Stimulated activated naive CD8-positive, alpha-beta T cell treated with anti-CD3 and anti-CD28 coated beads, Interleukin-15, Interleukin-2, amounts not matched to agents 100 ng/mL and 50 ng/mL, for 24 hours (primary cell): Measurements from ENCODE around the gene CPPED1.
A peak's percentile ranks its signal among the peaks of the same experiment; 100 is the strongest.

Experiments
- H3K27ac Mint-ChIP-seq: one replicate; pipeline ENCODE4 v1.8.0; 2021; ENCODE audit warnings: mild to moderate bottlenecking, mixed read lengths
- H3K27me3 Mint-ChIP-seq: one replicate; pipeline ENCODE4 v1.8.0; 2021; ENCODE audit warnings: mixed read lengths
- H3K36me3 Mint-ChIP-seq: one replicate; pipeline ENCODE4 v1.8.0; 2021; ENCODE audit warnings: low read depth, mixed read lengths
- H3K4me1 Mint-ChIP-seq: one replicate; pipeline ENCODE4 v1.8.0; 2021; ENCODE audit warnings: low read depth, mixed read lengths
- H3K4me3 Mint-ChIP-seq: one replicate; pipeline ENCODE4 v1.8.0; 2021; ENCODE audit warnings: mild to moderate bottlenecking, mixed read lengths
- H3K9me3 Mint-ChIP-seq: one replicate; pipeline ENCODE4 v1.8.0; 2021; ENCODE audit warnings: mixed read lengths

CPPED1 gene

DNA sequence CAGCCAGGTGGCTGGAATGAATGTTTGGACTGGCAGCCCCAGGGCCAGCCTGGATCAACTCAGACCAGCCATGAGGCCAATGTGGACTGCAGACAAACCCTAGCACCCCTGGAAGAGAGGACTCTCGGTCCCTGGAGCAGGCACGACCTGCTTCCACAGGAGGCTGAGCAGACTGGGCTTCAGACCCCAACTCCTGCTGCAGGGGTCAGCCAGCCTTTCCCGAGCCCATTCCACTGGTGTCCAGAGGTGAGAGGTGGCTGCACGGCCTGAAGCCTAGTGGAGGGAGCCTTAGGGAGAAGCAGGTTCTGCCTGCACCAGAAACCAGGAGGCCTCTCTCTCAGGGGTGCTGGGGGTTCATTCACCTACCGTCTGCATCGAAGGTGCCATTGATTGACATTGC lies 97.1 kb downstream of the CPPED1 start:
- Mint-ChIP-seq H3K4me3 (no peak overlapping the region), H3K27ac (no peak overlapping the region), H3K27me3 (no peaks in the 10 kb centered on the region), H3K4me1 (no peaks in the 10 kb centered on the region), H3K9me3 (no peaks in the 10 kb centered on the region), H3K36me3 (no peaks in the 10 kb centered on the region)

- Mint-ChIP-seq H3K36me3 (peaks cover 4% of the 10 kb centered on the region), H3K27ac (no peak overlapping the region), H3K9me3 (no peaks in the 10 kb centered on the region), H3K4me1 (no peaks in the 10 kb centered on the region), H3K27me3 (no peaks in the 10 kb centered on the region), H3K4me3 (no peak overlapping the region)
Measured at GRCh38 chr16:12704492-12705111, 99.1 kb downstream of the CPPED1 start.

- peaks cover 4% of the 10 kb centered on the region for H3K4me1 Mint-ChIP-seq
- H3K9me3 Mint-ChIP-seq, result no peaks in the 10 kb centered on the region
- no peak overlapping the region for H3K27ac Mint-ChIP-seq
- H3K4me3 Mint-ChIP-seq, result no peak overlapping the region
- no peaks in the 10 kb centered on the region for H3K27me3 Mint-ChIP-seq
- peaks cover 4% of the 10 kb centered on the region for H3K36me3 Mint-ChIP-seq
Measured at GRCh38 chr16:12703935-12704334, 99.8 kb downstream of the CPPED1 start.

GRCh38 chr16:12700161-12700560 lies 103.5 kb downstream of the CPPED1 start:
- H3K36me3 Mint-ChIP-seq, result peaks cover 4% of the 10 kb centered on the region
- no peaks in the 10 kb centered on the region for H3K27me3 Mint-ChIP-seq
- H3K4me1 Mint-ChIP-seq, result peaks cover 9% of the 10 kb centered on the region
- H3K27ac Mint-ChIP-seq, result no peak overlapping the region
- H3K9me3 Mint-ChIP-seq, result no peaks in the 10 kb centered on the region
- no peak overlapping the region for H3K4me3 Mint-ChIP-seq

- Mint-ChIP-seq H3K36me3 (peaks cover 4% of the 10 kb centered on the region), H3K4me1 (peaks cover 9% of the 10 kb centered on the region), H3K9me3 (no peaks in the 10 kb centered on the region), H3K27ac (no peak overlapping the region), H3K4me3 (no peak overlapping the region), H3K27me3 (no peaks in the 10 kb centered on the region)
Measured at GRCh38 chr16:12699161-12699560, 104.5 kb downstream of the CPPED1 start.

GRCh38 chr16:12697437-12697836 lies 106.2 kb downstream of the CPPED1 start:
- Mint-ChIP-seq H3K36me3 (peaks cover 4% of the 10 kb centered on the region), H3K27ac (peak overlapping the region; percentile 40)

GRCh38 chr16:12695454-12695853 lies 108.2 kb downstream of the CPPED1 start:
- no peaks in the 10 kb centered on the region for H3K27me3 Mint-ChIP-seq
- no peak overlapping the region for H3K27ac Mint-ChIP-seq
- H3K4me1 Mint-ChIP-seq, result peaks cover 9% of the 10 kb centered on the region
- peaks cover 4% of the 10 kb centered on the region for H3K36me3 Mint-ChIP-seq
- H3K9me3 Mint-ChIP-seq, result no peaks in the 10 kb centered on the region
- H3K4me3 Mint-ChIP-seq, result no peak overlapping the region

More at GRCh38 chr16:12697437-12697836, 106.2 kb downstream of the CPPED1 start:
- Mint-ChIP-seq H3K4me1 (peaks cover 9% of the 10 kb centered on the region), H3K4me3 (no peak overlapping the region), H3K27me3 (no peaks in the 10 kb centered on the region), H3K9me3 (no peaks in the 10 kb centered on the region)

DNA sequence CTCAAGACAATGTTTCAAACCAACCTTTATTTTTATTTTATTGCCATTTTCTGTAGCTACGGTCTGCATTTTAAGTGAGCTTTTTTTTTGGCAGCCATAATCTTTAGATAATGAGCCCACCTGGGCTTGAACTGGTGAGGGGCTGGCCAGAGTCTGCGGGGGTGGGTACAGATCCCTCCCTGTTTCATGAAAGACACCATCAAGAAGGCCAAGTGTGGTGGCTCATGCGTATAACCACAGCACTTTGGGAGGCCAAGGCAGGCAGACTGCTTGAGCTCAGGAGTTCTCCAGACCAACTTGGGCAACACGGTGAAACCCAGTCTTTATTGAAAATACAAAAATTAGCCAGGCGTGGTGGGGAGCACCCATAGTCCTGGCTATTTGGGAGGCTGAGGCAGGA lies 113.7 kb downstream of the CPPED1 start:
- peaks cover 8% of the 10 kb centered on the region for H3K4me1 Mint-ChIP-seq

GRCh38 chr16:12688951-12689850 lies 114.5 kb downstream of the CPPED1 start:
- Mint-ChIP-seq H3K9me3 (no peaks in the 10 kb centered on the region), H3K4me3 (no peak overlapping the region), H3K4me1 (peaks cover 8% of the 10 kb centered on the region), H3K27me3 (no peaks in the 10 kb centered on the region), H3K36me3 (no peaks in the 10 kb centered on the region), H3K27ac (no peak overlapping the region)

More for the DNA sequence above, 113.7 kb downstream of the CPPED1 start:
- no peaks in the 10 kb centered on the region for H3K27me3 Mint-ChIP-seq
- no peak overlapping the region for H3K27ac Mint-ChIP-seq
- no peaks in the 10 kb centered on the region for H3K36me3 Mint-ChIP-seq
- H3K4me3 Mint-ChIP-seq, result no peak overlapping the region
- no peaks in the 10 kb centered on the region for H3K9me3 Mint-ChIP-seq

GRCh38 chr16:12685806-12686205 lies 117.9 kb downstream of the CPPED1 start:
- no peaks in the 10 kb centered on the region for H3K9me3 Mint-ChIP-seq
- H3K4me1 Mint-ChIP-seq, result peaks cover 8% of the 10 kb centered on the region
- H3K27me3 Mint-ChIP-seq, result no peaks in the 10 kb centered on the region
- H3K36me3 Mint-ChIP-seq, result no peaks in the 10 kb centered on the region
- H3K4me3 Mint-ChIP-seq, result no peak overlapping the region
- no peak overlapping the region for H3K27ac Mint-ChIP-seq

DNA sequence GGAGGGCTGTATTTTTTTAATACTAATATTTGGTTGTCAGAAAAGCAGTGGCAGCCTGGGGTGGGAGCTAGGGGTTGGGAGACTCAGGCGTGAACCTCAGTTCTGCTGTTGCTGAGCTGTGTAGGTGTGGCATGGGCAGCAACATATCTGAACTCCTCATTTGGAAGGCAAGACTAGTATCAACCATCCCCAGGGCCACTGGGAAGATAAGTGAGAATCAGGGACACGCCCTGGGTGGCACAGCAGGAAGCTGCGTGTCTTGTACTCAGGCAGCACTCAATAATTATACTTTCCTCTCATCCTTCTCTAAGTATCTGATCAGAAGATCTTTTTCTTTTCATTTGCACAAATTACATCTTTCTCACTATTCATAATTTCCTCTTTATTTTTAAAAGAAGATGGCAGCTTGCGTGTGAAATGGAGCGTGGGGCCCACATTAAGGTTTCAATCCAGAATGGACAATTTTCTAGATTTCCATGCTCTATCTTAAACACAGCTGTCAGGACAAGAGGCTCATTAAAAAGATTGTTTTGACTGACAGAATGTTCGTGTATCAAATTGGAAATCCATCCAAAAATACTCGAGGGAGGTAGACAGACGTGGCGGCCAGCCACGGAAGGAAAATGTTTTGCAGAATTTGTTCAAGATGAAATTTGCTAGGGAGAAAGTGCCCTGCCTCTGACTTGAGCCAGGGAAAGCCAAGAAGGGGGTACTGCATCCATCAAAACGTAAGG lies 121.1 kb downstream of the CPPED1 start:
- no peaks in the 10 kb centered on the region for H3K36me3 Mint-ChIP-seq
- peaks cover 7% of the 10 kb centered on the region for H3K4me1 Mint-ChIP-seq
- no peak overlapping the region for H3K27ac Mint-ChIP-seq
- H3K27me3 Mint-ChIP-seq, result no peaks in the 10 kb centered on the region
- no peak overlapping the region for H3K4me3 Mint-ChIP-seq
- H3K9me3 Mint-ChIP-seq, result no peaks in the 10 kb centered on the region

DNA sequence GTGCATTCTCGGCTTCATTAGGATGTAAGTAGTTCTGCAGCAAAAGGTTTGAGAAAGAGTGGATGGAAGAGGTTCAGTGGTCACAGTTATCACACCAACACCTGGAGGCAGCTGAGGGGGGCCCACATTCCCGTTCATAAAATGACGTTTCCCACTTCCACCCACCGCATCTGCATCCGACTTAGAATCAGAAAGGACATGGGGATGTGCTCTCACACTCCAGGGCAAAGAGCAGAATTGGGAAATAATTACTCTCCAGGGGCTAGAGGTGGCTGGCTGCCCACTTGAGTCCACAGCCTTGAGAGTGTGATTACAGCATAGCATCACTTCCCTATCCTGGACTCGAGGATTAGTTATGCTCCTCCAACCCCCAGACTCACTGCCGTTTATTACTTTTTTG lies 122.0 kb downstream of the CPPED1 start:
- H3K4me3 Mint-ChIP-seq, result no peak overlapping the region
- H3K36me3 Mint-ChIP-seq, result no peaks in the 10 kb centered on the region
- H3K27ac Mint-ChIP-seq, result no peak overlapping the region
- no peaks in the 10 kb centered on the region for H3K9me3 Mint-ChIP-seq
- H3K4me1 Mint-ChIP-seq, result peaks cover 17% of the 10 kb centered on the region
- H3K27me3 Mint-ChIP-seq, result no peaks in the 10 kb centered on the region

DNA sequence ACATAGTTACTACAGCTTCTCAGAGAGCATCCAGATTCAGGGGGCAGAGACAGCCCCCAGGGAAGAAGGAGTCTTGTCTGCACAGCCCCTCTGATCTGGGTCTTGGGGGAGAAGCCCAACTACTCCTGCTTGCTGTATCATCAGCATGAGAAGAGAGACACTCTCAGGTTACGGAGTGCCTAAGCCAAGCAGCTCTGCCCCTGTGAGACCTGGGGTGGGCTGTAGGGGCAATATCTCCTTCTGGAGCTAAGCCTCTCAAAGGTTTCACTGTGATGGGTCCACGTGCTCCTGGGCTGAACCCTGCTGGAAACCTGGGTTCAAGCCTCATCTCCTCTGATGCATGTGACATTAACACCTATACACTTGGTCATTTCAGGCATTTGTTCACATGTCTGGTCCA lies 123.2 kb downstream of the CPPED1 start:
- H3K27me3 Mint-ChIP-seq, result no peaks in the 10 kb centered on the region
- no peaks in the 10 kb centered on the region for H3K36me3 Mint-ChIP-seq
- peaks cover 21% of the 10 kb centered on the region for H3K4me1 Mint-ChIP-seq

GRCh38 chr16:12679660-12680272 lies 123.9 kb downstream of the CPPED1 start:
- H3K4me1 Mint-ChIP-seq, result peaks cover 25% of the 10 kb centered on the region
- H3K4me3 Mint-ChIP-seq, result no peak overlapping the region
- no peak overlapping the region for H3K27ac Mint-ChIP-seq
- no peaks in the 10 kb centered on the region for H3K27me3 Mint-ChIP-seq
- no peaks in the 10 kb centered on the region for H3K9me3 Mint-ChIP-seq
- no peaks in the 10 kb centered on the region for H3K36me3 Mint-ChIP-seq

More for the DNA sequence above, 123.2 kb downstream of the CPPED1 start:
- no peak overlapping the region for H3K4me3 Mint-ChIP-seq
- H3K9me3 Mint-ChIP-seq, result no peaks in the 10 kb centered on the region
- H3K27ac Mint-ChIP-seq, result no peak overlapping the region

GRCh38 chr16:12678983-12679382 lies 124.7 kb downstream of the CPPED1 start:
- no peaks in the 10 kb centered on the region for H3K27me3 Mint-ChIP-seq
- no peaks in the 10 kb centered on the region for H3K9me3 Mint-ChIP-seq
- H3K4me1 Mint-ChIP-seq, result peaks cover 25% of the 10 kb centered on the region
- no peak overlapping the region for H3K27ac Mint-ChIP-seq
- H3K4me3 Mint-ChIP-seq, result no peak overlapping the region
- no peaks in the 10 kb centered on the region for H3K36me3 Mint-ChIP-seq
